Amniotic epithelial cell (primary cell): ENCODE results near the gene CD2AP.
"Not testable (repeated sequence)": the region's sequence is repeated elsewhere in the genome, so short reads cannot be mapped to it uniquely, and the experiment has no call there.

ENCODE experiments used
- DNase-seq: peaks from one replicate; pipeline ENCODE4 v3.0.0-alpha.2; 2010; ENCODE audit warnings: low read depth

CD2AP gene

GRCh38 chr6:47457370-47457769, 20.2 kb upstream of the CD2AP start:
- DNase-seq, result no peak

- DNase-seq, result no peak
These were observed 13.5 kb upstream of the CD2AP start for GRCh38 chr6:47464052-47464451.

DNA sequence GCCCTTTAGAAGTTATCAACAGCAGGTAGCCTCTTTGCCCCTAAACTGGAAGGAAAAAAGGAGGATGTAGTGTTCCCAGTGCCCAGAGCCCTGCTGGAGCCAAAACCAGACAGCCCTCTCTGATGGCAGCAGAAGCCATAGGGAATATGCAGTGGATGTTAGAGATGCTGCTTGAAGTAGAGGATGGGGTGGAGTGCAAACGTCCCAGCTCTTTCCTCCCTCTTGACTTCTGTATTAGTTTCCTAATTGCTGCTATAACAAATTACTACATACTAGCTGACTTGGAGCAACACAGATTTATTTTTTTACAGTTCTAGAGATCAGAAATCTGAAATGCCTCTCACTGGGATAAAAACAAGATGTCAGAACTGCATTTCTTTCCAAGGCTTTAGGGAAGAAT, 12.5 kb upstream of the CD2AP start:
- DNase-seq, result no peak

DNA sequence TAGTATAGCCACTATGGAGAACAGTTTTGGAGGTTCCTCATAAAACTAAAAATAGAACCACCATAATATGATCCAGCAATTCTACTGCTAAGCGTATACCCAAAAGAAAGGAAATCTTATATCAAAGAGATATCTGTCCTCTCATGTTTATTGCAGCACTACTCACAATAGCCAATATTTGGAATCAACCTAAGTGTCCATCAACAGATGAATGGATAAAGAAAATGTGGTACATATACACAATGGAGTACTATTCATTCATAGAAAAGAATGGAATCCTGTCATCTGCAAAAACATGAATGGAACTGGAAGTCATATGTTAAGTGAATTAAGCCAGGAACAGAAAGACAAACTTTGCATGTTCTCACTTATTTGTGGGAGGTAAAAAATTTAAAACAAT, 5.7 kb upstream of the CD2AP start:
- no peak for DNase-seq

DNA sequence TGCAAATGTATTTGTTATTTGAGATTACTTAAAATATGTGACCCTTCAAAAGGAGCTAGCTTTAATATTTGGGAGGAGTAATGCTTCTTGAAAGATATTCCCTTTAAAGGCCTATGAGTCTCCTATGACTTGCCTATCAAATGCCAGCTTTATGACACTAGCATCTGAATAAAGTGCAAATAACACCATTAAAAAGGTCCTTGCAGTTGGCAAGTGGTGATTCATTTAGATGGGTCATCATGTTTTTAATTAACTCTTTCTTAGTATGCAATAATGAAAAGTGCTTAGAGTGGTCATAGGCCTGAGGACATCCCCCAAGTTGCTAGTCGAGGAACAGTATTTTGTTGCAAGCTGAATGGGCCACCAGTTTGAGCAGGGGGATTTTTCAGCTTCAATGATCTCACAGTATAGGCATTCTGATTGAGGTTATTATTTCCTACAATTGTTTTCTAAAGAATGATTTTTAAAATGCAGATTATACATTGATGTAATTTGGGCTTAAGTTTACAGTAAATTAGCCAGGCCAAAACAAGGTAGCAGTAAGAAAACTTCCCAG, 3.7 kb upstream of the CD2AP start:
- DNase-seq, result no peak

DNA sequence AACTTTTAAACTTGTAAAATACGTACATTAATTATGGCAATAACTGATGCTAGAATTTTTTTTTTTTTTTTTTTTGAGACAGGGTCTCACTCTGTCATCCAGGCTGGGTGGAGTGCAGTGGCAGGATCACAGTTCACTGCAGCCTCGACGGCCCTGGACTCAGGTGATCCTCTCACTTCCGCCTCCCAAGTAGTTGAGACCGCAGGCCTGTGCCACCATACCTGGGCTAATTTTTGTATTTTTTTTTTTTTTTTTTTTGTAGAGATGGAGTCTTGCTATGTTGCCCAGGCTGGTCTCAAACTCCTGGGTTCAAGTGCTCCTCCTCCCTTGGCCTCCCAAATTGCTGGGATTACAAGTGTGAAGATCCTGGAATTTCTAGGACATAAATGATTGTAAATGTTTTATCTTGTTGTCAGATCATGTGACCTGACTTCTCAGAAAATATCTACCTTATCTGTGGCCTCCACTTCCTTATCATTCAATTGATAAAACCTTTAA, 2.2 kb upstream of the CD2AP start:
- DNase-seq, result no peak

GRCh38 chr6:47476781-47477496, 650 bp upstream of the CD2AP start:
- no peak for DNase-seq

DNA sequence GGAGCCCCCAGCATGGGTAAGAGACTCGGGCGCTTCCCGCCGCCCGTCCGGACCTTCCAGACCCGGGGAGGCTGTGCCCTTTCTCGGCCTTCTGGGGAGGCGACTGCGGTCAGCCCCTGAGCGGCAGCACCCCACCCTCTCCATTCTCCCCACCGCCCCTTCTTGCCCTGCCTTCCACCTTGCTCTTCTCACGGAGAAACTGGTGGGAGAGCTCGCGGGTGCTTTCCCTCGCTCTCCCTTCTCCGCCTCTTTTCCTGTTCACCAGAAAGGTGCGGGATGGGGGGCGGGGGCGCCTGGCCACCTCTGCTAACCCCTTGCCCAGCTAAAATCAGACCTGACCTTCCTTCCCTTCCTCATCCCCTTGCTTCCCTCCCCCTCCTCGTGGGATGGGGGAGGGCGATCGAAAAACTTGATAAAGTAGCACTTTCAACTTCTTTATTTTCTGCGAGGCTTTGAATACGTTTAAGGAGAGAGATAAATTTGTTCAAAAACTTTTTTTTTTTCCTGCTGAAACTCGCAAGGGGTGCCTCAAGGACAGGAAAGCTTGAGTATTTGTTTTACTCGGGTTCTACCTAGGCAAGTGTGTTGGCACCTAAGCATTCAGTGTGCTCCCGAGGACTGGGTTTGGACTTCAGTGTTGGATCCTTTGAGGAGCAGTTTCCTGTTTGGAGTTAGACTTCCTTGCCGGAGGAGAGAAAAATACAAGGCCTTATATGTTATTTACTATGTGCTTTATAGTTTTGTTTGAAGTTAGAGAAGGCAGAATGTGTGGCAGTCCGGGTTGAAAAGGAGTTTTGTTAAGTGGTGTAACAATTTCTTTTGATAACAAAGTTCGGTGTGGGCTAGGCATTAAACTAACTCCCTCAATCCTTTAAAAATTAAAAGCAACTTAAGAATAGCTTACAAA, 897 bp downstream of the CD2AP start:
- peak; percentile 43 for DNase-seq

DNA sequence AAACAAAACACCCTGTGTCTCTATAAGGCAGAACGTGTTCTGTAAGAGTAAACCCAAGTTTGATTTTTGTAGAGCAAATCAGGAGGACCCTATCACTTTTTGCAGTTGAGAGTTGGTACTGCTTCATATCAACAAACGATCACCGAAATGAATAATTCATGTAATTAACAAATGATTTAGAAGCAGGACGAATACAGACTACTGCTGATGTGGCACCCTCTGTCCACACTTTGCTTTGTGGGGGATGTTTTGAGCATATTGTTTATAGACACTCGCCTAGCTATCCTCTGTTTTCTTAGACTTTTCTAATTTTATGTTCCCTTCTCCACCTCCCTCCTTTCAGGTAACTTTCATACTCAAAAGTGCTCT, 1.5 kb downstream of the CD2AP start:
- peak; percentile 27 for DNase-seq

GRCh38 chr6:47479874-47480273, 2.3 kb downstream of the CD2AP start:
- no peak for DNase-seq

DNA sequence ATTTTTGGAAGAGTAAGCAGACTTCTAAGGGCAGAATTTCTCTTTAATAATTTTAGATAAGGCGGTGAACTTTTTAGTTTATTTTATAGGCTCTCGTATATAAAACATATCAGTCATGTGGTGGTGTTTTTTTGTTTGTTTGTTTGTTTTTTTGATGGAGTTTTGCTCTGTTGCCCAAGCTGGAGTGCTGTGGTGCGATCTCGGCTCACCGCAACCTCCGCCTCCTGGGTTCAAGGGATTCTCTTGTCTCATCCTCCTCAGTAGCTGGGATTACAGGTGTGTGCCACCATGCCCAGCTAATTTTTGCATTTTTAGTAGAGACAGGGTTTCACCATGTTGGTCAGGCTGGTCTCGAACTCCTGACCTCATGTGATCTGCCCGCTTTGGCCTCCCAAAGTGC, 3.6 kb downstream of the CD2AP start:
- DNase-seq, result not testable (repeated sequence)

DNA sequence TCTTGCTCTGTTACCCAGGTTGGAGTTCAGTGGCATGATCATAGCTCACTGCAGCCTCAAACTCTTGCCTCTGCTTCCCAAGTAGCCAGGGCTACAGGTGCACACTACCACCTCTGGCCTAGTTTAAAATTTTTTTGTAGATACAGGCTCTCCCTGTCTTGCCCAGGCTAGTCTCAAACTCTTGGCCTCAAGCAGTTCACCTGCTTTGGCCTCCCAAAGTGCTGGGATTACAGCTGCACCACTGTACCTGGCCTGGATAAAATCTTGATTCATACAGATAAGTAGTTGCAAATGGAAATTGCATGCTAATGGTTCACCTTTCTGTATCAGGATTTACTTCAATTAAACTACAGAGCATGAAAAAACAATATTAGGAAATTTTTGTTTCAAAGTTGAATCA, 4.2 kb downstream of the CD2AP start:
- DNase-seq, result no peak

GRCh38 chr6:47483516-47483852, 5.9 kb downstream of the CD2AP start:
- no peak for DNase-seq

GRCh38 chr6:47483853-47484546, 6.4 kb downstream of the CD2AP start:
- peak; percentile 20 for DNase-seq

DNA sequence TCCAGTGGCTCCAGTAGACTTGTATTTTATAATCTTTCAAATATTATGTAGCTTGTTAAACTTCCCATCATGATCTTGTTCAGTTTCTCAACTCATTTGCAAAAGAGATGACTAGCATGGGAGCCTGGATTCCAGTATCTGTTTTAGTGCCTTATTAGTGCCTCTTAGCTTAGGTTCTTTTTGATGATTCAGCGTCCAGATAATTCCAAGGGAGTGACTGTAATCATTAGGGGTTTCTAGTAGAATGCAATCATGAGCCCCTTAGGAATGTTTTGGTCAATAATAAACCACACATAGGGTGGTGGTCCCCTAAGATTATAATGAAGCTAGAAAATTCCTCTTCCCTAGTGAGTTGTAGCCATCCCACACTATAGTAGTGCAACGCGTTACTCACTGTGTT, 7.0 kb downstream of the CD2AP start:
- DNase-seq, result peak; percentile 91

DNA sequence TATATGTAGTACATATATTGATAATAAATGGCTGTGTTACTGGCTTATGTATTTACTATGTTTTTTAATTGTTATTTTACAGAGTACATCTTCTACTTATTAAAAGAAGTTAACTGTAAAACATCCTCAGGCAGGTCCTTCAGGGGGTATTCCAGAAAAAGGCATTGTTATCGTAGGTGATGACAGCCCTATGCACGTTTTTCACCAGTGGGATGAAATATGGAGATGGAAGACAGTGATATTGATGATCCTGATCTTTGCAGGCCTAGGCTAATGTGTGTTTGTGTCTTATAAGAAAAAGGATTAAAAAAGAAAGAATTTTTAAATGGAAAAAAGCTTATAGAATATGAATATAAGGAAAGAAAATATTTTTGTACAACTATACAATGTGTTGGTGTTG, 7.5 kb downstream of the CD2AP start:
- no peak for DNase-seq

- no peak for DNase-seq
These were observed 8.0 kb downstream of the CD2AP start for GRCh38 chr6:47485491-47486135.

DNA sequence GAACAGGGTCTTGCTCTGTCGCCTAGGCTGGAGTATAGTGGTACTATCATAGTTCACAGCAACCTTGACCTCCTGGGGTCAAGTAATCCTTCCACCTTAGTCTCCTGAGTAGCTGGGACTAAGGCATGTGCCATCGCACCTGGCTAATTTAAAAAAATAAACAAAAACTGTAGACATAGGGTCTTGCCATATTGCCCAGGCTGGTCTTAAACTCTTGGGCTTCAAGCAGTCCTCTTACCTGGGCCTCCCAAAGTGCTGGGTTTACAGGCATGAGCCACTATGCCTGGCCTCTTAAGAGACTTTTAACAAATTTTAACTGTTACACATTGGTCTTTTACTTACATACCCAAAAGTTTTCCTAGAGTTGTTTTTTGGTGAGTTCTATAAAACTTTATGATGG, 12.4 kb downstream of the CD2AP start:
- no peak for DNase-seq

GRCh38 chr6:47490676-47491075, 13.1 kb downstream of the CD2AP start:
- DNase-seq, result peak; percentile 21

DNA sequence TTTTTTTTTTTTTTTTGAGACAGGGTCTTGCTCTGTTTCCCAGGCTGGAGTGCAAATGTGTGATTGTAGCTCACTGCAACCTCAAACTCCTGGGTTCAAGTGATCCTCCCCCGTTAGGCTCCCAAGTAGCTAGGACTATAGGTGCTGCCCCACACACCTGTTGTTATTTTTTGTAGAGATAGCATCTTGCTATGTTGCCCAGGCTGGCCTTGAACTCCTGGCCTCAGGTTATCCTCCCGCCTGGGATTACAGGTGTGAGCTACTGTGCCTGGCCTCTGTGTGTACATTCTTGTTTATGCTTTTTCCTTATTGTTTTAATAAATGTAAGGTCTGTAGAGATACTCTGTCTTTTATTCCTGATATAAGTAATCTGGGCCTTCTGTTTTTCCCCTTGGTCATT, 14.8 kb downstream of the CD2AP start:
- DNase-seq, result no peak

GRCh38 chr6:47495207-47495606, 17.6 kb downstream of the CD2AP start:
- DNase-seq, result no peak

- no peak for DNase-seq
These were observed 18.5 kb downstream of the CD2AP start for GRCh38 chr6:47495954-47496545.
